ENCODE measurements around the gene LCE1C. TPM values are rescaled to one million over a fixed set of nuclear protein-coding genes. Genes with fewer than 3 reads are reported as not detected.

LCE1C gene
- total RNA-seq, 4 donors from 2014 or later = not detected

DNA sequence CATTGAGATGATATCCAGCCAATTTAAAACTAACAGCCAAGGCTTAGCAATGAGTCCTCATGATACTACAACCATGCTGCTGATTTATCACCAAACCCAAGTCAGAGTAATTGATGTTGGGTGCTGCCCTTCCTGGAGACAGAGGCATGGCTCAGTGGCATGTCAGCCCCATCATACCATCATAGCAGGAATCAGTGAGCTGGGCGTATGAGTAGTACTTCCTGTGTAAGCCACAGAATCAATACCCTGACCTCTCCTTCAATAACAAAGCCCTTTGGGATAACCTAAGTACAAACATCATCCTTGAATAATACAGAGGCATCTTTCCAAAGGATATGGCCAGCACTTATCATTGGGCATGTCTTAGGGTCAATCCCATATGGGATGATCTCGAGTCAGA is 23.4 kb downstream of the LCE1C start:
- TF ChIP-seq CTCF (IDR thresholded peaks at IDR 0.05 in 4 of 5, conservative IDR thresholded peaks at IDR 0.05 in 1 of 5) (no peak), POLR2A (IDR thresholded peaks at IDR 0.05) (no peak)
- DNase-seq (no peak), ATAC-seq (no peak)
- Histone ChIP-seq H3K9me3 (no peaks in the 10 kb centered on the region), H3K4me1 (no peaks in the 10 kb centered on the region), H3K36me3 (no peaks in the 10 kb centered on the region), H3K27ac (no peak overlapping the region), H3K4me3 (no peak overlapping the region), H3K27me3 (no peaks in the 10 kb centered on the region)
- in situ Hi-C loops (cut with MboI; ENCODE audit: low sequenced_read_pairs in 4 of 4) (no loop called here), intact Hi-C loops (cut with DNase I; ENCODE audit: low total_unique reads) (no loop called here)

DNA sequence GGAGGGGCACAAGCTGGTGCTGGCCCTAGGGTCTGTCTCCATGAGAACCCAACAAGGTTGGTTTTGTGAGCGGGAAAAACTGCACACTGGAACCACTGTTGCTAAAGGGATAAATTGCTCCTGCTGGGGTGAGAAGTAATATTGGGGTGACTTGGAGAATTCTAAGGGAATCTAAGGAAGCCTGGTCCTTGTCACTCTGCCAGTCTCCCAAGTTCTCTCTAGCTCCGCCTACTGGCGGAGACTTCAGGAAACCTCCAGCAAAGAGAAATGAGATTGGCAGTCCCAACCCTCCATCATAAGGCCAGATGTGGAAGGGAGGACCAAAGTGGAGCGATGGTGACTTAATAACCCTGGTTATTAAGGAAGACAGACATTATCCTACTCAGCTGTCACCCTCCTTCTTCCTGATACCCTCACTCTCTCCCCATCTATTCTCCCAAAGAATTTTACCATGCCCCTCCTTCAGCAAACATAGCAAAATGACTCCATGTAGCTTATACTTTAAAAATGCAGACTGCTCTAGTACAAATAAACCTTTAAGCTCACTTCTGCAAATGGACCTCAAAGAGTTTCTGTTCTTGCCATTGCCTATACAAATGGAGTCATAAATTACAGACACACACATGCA is 28.8 kb downstream of the LCE1C start:
- intact Hi-C loops (cut with DNase I; ENCODE audit: low total_unique reads) = no loop called here

GRCh38 chr1:152776361-152776760 is 30.1 kb downstream of the LCE1C start:
- Histone ChIP-seq H3K27ac (no peak overlapping the region), H3K9me3 (no peaks in the 10 kb centered on the region), H3K4me1 (no peaks in the 10 kb centered on the region), H3K36me3 (no peaks in the 10 kb centered on the region), H3K4me3 (no peak overlapping the region), H3K27me3 (no peaks in the 10 kb centered on the region)
- TF ChIP-seq CTCF (IDR thresholded peaks at IDR 0.05 in 4 of 5, conservative IDR thresholded peaks at IDR 0.05 in 1 of 5) (no peak), POLR2A (IDR thresholded peaks at IDR 0.05) (no peak)
- intact Hi-C loops (cut with DNase I; ENCODE audit: low total_unique reads) = no loop called here
- in situ Hi-C loops (cut with MboI; ENCODE audit: low sequenced_read_pairs in 4 of 4) = no loop called here
- ATAC-seq (no peak), DNase-seq (no peak)

More for the DNA sequence above, 28.8 kb downstream of the LCE1C start:
- Histone ChIP-seq H3K27ac (no peak overlapping the region), H3K4me3 (no peak overlapping the region), H3K9me3 (no peaks in the 10 kb centered on the region), H3K36me3 (no peaks in the 10 kb centered on the region), H3K27me3 (no peaks in the 10 kb centered on the region), H3K4me1 (no peaks in the 10 kb centered on the region)
- TF ChIP-seq CTCF (IDR thresholded peaks at IDR 0.05 in 4 of 5, conservative IDR thresholded peaks at IDR 0.05 in 1 of 5) (no peak), POLR2A (IDR thresholded peaks at IDR 0.05) (no peak)
- in situ Hi-C loops (cut with MboI; ENCODE audit: low sequenced_read_pairs in 4 of 4) = no loop called here
- DNase-seq (no peak), ATAC-seq (no peak)

DNA sequence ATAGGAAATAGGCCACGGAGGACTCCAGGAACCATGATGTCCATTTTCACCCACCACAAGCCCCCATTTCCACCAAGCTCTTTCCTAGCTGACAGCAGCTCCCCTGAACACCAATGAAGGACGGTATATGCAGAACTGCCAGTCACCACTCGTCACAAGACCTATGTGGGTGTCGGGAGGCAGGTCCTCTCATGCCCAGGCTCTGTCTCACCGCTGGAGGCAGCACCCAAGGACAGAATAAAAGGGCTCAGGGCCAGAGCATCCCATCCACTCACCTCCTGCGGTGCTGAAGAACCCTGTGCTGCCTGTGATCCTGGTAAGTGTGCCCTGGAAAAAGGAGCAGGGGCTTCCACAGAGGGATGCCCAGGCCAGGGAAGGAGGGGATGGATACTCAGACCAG is 31.6 kb downstream of the LCE1C start, which contains the start of gene LCE1F:
TSS of gene LCE1F (plus strand) at position 266 of the 400 bp plus-strand sequence. CDS start 1,232 bp downstream, outside the sequence.
- Histone ChIP-seq H3K4me3 (no peak within 1 kb of the TSS), H3K27ac (no peak within 1 kb of the TSS), H3K9me3 (no peaks in the 10 kb centered on the region), H3K36me3 (no peaks in the 10 kb centered on the region), H3K4me1 (no peaks in the 10 kb centered on the region), H3K27me3 (no peaks in the 10 kb centered on the region)
- ATAC-seq (no peak), DNase-seq (no peak)
- in situ Hi-C loops (cut with MboI; ENCODE audit: low sequenced_read_pairs in 4 of 4) = no loop called here
- TF ChIP-seq CTCF (IDR thresholded peaks at IDR 0.05 in 4 of 5, conservative IDR thresholded peaks at IDR 0.05 in 1 of 5) (no peak), POLR2A (IDR thresholded peaks at IDR 0.05) (no peak)
- intact Hi-C loops (cut with DNase I; ENCODE audit: low total_unique reads) = no loop called here

DNA sequence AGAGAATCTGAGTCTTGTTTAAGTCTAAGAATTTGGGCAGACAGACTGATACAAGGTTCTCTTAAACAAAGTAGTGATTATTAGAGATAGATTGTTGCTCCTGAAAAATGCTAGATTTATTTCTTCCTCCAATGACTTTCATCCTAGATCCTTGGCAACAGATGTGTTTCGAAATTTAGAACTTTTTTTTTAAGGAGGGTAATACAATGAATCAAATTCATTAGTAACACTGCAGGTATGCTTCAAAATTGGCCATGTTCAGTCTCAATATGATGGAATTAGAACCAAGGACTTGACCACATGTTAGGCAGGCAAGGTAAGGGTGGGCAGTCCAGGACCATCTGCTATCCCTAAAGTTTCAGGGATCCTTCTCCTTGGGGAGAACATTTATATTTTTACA is 36.0 kb downstream of the LCE1C start:
- H3K27ac ChIP-seq = no peak overlapping the region

More for the DNA sequence above, 36.0 kb downstream of the LCE1C start:
- intact Hi-C loops (cut with DNase I; ENCODE audit: low total_unique reads) (no loop called here), in situ Hi-C loops (cut with MboI; ENCODE audit: low sequenced_read_pairs in 4 of 4) (no loop called here)
- Histone ChIP-seq H3K27me3 (no peaks in the 10 kb centered on the region), H3K9me3 (no peaks in the 10 kb centered on the region), H3K36me3 (no peaks in the 10 kb centered on the region), H3K4me1 (no peaks in the 10 kb centered on the region), H3K4me3 (no peak overlapping the region)
- no peak for DNase-seq
- TF ChIP-seq CTCF (IDR thresholded peaks at IDR 0.05 in 4 of 5, conservative IDR thresholded peaks at IDR 0.05 in 1 of 5) (no peak), POLR2A (IDR thresholded peaks at IDR 0.05) (no peak)
- no peak for ATAC-seq
